GM18499 (cell line): Measurements from ENCODE around the gene CBFA2T3.

Experiments
- ATAC-seq: cut with Tn5 transposase; IDR thresholded peaks from one replicate; pipeline ENCODE4 v1.9.1; 2021; ENCODE audit warnings: moderate number of reproducible peaks; ENCODE audit not compliant: insufficient read depth, unreplicated experiment

CBFA2T3 gene

GRCh38 chr16:88833086-88833485, 143.9 kb downstream of the CBFA2T3 start:
- no peak for ATAC-seq

- no peak for ATAC-seq
Observed at GRCh38 chr16:88831838-88832237, 145.2 kb downstream of the CBFA2T3 start.

- no peak for ATAC-seq
Observed at GRCh38 chr16:88830783-88831182, 146.2 kb downstream of the CBFA2T3 start.

- ATAC-seq = no peak
Observed at GRCh38 chr16:88830258-88830657, 146.7 kb downstream of the CBFA2T3 start.

- ATAC-seq = no peak
Observed at GRCh38 chr16:88828711-88829110, 148.3 kb downstream of the CBFA2T3 start.

GRCh38 chr16:88827727-88828126, 149.3 kb downstream of the CBFA2T3 start:
- ATAC-seq = no peak

- ATAC-seq = no peak
Observed at GRCh38 chr16:88826070-88826840, 150.8 kb downstream of the CBFA2T3 start.

GRCh38 chr16:88825146-88825545, 151.9 kb downstream of the CBFA2T3 start:
- no peak for ATAC-seq
